Heart left ventricle (tissue), 16 donors: ENCODE results near the gene THSD4. TPM values are rescaled to one million over a fixed set of nuclear protein-coding genes. Genes with fewer than 3 reads are reported as not detected.

ENCODE experiments used
- ATAC-seq, 4 donors: fragments of 200-7000 bp; cut with Tn5 transposase; one replicate each; pipeline ENCODE4 v1.9.1; 2020 to 2022; ENCODE audit warnings: moderate library complexity in 4 of 4, mild to moderate bottlenecking in 3 of 4, moderate number of reproducible peaks in 1 of 4
- DNase-seq, 5 donors: peaks; one replicate each; pipeline ENCODE4 v3.0.0-alpha.2; 2020
- H3K27ac ChIP-seq, 12 donors: fragments of 200-600 bp; sonication (generic) in 4 of 12; one replicate each; pipeline versions ENCODE4 v1.5.0 to v1.8.0; 2016 to 2022; ENCODE audit warnings: mild to moderate bottlenecking in 2 of 12
- H3K27me3 ChIP-seq, 9 donors: fragments of 200-600 bp; sonication (generic) in 2 of 9; one replicate each; pipeline versions ENCODE4 v1.5.1 to v1.8.0; 2016 to 2022; ENCODE audit warnings: mild to moderate bottlenecking in 3 of 9
- H3K36me3 ChIP-seq, 9 donors: fragments of 200-600 bp; sonication (generic) in 2 of 9; one replicate each; pipeline versions ENCODE4 v1.5.0 to v1.8.0; 2018 to 2022; ENCODE audit warnings: mild to moderate bottlenecking in 2 of 9
- H3K4me1 ChIP-seq, 12 donors: fragments of 200-600 bp; sonication (generic) in 4 of 12; one replicate each; pipeline versions ENCODE4 v1.5.0 to v1.8.0; 2016 to 2022; ENCODE audit warnings: mild to moderate bottlenecking in 3 of 12
- H3K4me3 ChIP-seq, 12 donors: fragments of 200-600 bp; sonication (generic) in 4 of 12; one replicate each; pipeline versions ENCODE4 v1.5.0 to v1.8.0; 2017 to 2022; ENCODE audit warnings: mild to moderate bottlenecking in 9 of 12, moderate library complexity in 4 of 12
- H3K9me3 ChIP-seq, 12 donors: fragments of 200-600 bp; sonication (generic) in 4 of 12; one replicate each; pipeline versions ENCODE4 v1.5.0 to v1.8.0; 2016 to 2022; ENCODE audit warnings: mild to moderate bottlenecking in 1 of 12
- CTCF ChIP-seq, 12 donors: fragments of 200-600 bp; sonication (generic) in 4 of 12; IDR thresholded peaks; one replicate each; pipeline versions ENCODE4 v1.5.0 to v1.8.0; 2018 to 2022; ENCODE audit warnings: antibody characterized with exemption in 12 of 12, mild to moderate bottlenecking in 5 of 12
- POLR2A ChIP-seq, 2 donors: fragments of 450-650 bp; IDR thresholded peaks; one replicate each; pipeline ENCODE4 v1.6.1; 2017; ENCODE audit warnings: antibody characterized with exemption in 2 of 2, mild to moderate bottlenecking in 2 of 2, moderate library complexity in 2 of 2
- WGBS, 4 donors: extraction: QIAGEN DNeasy Blood & Tissue Kit in 2 of 4; methylation state at CpG; one replicate each; pipeline versions ENCODE4 v1.1.5 to v1.1.7; 2013 to 2018; 5-methylcytosine and 5-hydroxymethylcytosine counted together
- intact Hi-C, 10 donors: fragments of 100-400 bp; cut with DNase I; formaldehyde crosslinking; loops; one replicate each; pipeline versions ENCODE4 v1.11.1 to v1.14.2; 2022
- polyA plus RNA-seq, 2 donors: library from polyadenylated mRNA; stranded (reverse); fragments of 200-250 nt; gene quantifications; one replicate each; pipeline ENCODE4 v1.2.3, GENCODE V29; 2013
- total RNA-seq, 9 donors: library from RNA; depleted of rRNA in 2 of 9; stranded (reverse); fragments of >200 nt in 2 of 9; fragmentation: NEBNext Ultra II Directional in 3 of 9; extraction: Animal tissue kit (Norgen Biotek cat#: 25700) in 3 of 9; gene quantifications; one replicate each; pipeline versions ENCODE4 v1.1.0 to v1.2.4, GENCODE V29; 2016 to 2023
- donor health status: ischemic (EF 13 %, LVEDD 7.1; RV severe dilation, severe dysfunction).
- donor health status: healthy with polysubstance abuse.
- donor health status: DM: no; HTN: yes; CAD: no.
- donor health status: DM: no; HTN: no; CAD: no.
- donor health status: ischemic (EF 25% LVEDD 6.9; RV normal size, moderate dysfunction).
- donor health status: ischemic (EF 25% LVEDD 5.7; RV mildly dilated, moderate dysfunction).
- donor health status: healthy.
- donor health status: DM: yes; HTN: yes; CAD: no.
- donor health status: ischemic (EF 35%, LVEDD 5.7; RV mildly dilated, moderate dysfunction).
- donor health status: nonischemic (EF 11% LVEDD 7.7; RV severe dilation, severe dysfunction).
- donor health status: DM: yes; HTN: yes; CAD: no.
- donor health status: PGD.
- donor health status: ischemic (EF 29% LVEDD 5.4; RV normal size, mild dysfunction).
- donor health status: nonischemic (EF 23%, LVEDD 6.1; RV moderate dilation, normal function).

The THSD4 gene
- total and polyA plus RNA-seq, 11 donors, result 32.6 to 206 (median 93.2) TPM

DNA sequence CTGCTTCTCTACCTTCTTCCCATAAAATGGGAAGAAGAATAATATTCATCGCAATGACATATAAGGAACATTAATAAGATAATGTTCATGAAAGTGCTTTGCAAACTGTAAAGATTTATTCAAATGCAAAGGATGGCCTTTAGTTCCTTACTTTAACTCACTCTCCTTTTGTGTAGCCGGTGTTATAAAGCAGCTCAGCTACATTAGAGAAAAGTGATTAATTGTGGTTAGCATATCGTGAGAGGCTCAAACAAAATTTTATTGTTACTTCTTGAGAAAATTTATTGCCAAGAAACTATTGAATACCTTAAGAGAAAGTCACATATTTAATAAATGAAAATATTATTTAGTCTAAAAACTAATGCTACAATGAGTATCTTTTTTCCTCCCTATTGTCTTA is 444.3 kb downstream of the THSD4 start:
- intact Hi-C loops, result loop anchor here in 2 of 10 donors (10.0 kb wide), 1 partner anchor 105 kb away; no protein-coding TSS in a partner anchor
- no peak overlapping the region for H3K4me3 ChIP-seq

DNA sequence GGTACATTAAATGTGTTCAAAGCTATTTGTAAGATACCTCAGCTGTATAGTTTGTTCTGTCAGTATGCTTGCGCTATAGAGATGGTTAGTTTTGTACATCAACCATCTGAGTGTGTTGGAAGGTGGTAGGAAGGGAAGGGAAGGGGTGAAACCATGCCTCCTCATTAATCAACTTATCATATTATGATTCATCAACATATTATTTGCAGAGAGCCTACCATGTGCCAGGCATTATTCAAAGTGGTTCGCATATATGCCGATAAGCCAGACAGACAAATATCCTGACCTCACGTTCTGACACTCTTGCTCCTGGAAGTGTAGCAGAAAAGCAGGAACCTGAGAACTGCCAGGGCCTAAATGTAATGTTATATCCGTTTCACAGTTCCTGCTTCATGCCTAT is 447.0 kb downstream of the THSD4 start:
- Histone ChIP-seq H3K4me1 (peaks cover 0 to 20% (median 6%) of the 10 kb centered on the region in 12 donors), H3K4me3 (no peak overlapping the region), H3K27me3 (no peaks in the 10 kb centered on the region), H3K36me3 (no peaks in the 10 kb centered on the region), H3K27ac (no peak overlapping the region), H3K9me3 (peaks cover 0 to 4% (median 0%) of the 10 kb centered on the region in 12 donors)
- intact Hi-C loops, result loop anchor here in 2 of 10 donors (10.0 kb wide), 1 partner anchor 107 kb away; no protein-coding TSS in a partner anchor
- ATAC-seq (no peak), DNase-seq (no peak)
- no peak for TF ChIP-seq CTCF (IDR thresholded peaks at IDR 0.05)
- 71 to 79% (median 73%) methylated on average over 5 of the region's 5 CpGs for WGBS, 4 donors

More for the DNA sequence above, 444.3 kb downstream of the THSD4 start:
- no peaks in the 10 kb centered on the region for H3K36me3 ChIP-seq
- H3K9me3 ChIP-seq, result peaks cover 0 to 10% (median 0%) of the 10 kb centered on the region in 12 donors
- TF ChIP-seq CTCF (IDR thresholded peaks at IDR 0.05) (no peak), POLR2A (IDR thresholded peaks at IDR 0.05) (no peak)
- H3K27me3 ChIP-seq, result no peaks in the 10 kb centered on the region
- ATAC-seq, result no peak
- no peak overlapping the region for H3K27ac ChIP-seq
- 62 to 77% (median 64%) methylated on average over 3 of the region's 3 CpGs for WGBS, 4 donors
- H3K4me1 ChIP-seq, result peaks cover 0 to 3% (median 0%) of the 10 kb centered on the region in 12 donors
- no peak for DNase-seq

- Histone ChIP-seq H3K9me3 (no peaks in the 10 kb centered on the region), H3K27me3 (no peaks in the 10 kb centered on the region), H3K4me3 (no peak overlapping the region), H3K36me3 (no peaks in the 10 kb centered on the region), H3K4me1 (peaks cover 0 to 28% (median 6%) of the 10 kb centered on the region in 12 donors), H3K27ac (no peak overlapping the region)
- no peak for TF ChIP-seq POLR2A (IDR thresholded peaks at IDR 0.05)
- TF ChIP-seq CTCF (IDR thresholded peaks at IDR 0.05), result no peak
- DNase-seq (no peak), ATAC-seq (no peak)
- WGBS, 4 donors, result 0 to 52% (median 0%) methylated on average over 1 of the region's 1 CpG
- intact Hi-C loops, result loop anchor here in 2 of 10 donors (10.0 kb wide), 1 partner anchor 109 kb away; no protein-coding TSS in a partner anchor
These were observed 448.9 kb downstream of the THSD4 start for GRCh38 chr15:71564217-71564616.

- DNase-seq (no peak), ATAC-seq (no peak)
- H3K27ac ChIP-seq, result no peak overlapping the region
- WGBS, 4 donors, result 85 to 98% (median 93%) methylated on average over 1 of the region's 1 CpG
- no peak for TF ChIP-seq CTCF (IDR thresholded peaks at IDR 0.05)
- TF ChIP-seq POLR2A (IDR thresholded peaks at IDR 0.05), result no peak
- intact Hi-C loops, result loop anchor here in 3 of 10 donors (5.0 to 10.0 kb wide), 2 partner anchors 110 to 442 kb away; no protein-coding TSS in a partner anchor
- peaks cover 0 to 3% (median 0%) of the 10 kb centered on the region in 12 donors for H3K9me3 ChIP-seq
- no peaks in the 10 kb centered on the region for H3K36me3 ChIP-seq
- peaks cover 0 to 28% (median 6%) of the 10 kb centered on the region in 12 donors for H3K4me1 ChIP-seq
- H3K27me3 ChIP-seq, result no peaks in the 10 kb centered on the region
- H3K4me3 ChIP-seq, result no peak overlapping the region
These were observed 449.7 kb downstream of the THSD4 start for GRCh38 chr15:71565006-71565405.
